H7 (cell line): ENCODE data around the gene UPK3A. TPM values are rescaled to one million over a fixed set of nuclear protein-coding genes. Genes with fewer than 3 reads are reported as not detected.
A peak's percentile ranks its signal among the peaks of the same experiment; 100 is the strongest.

Source experiments
- DNase-seq: peaks from one replicate; pipeline ENCODE4 v3.0.0; 2012
- H3K27me3 ChIP-seq: 2 replicates; pipeline ENCODE4 v1.6.0; 2011; ENCODE audit warnings: mild to moderate bottlenecking, low read length; ENCODE audit not compliant: control insufficient read depth, insufficient read depth
- H3K36me3 ChIP-seq: replicated peaks from 2 replicates; pipeline ENCODE4 v1.5.1; 2011; ENCODE audit warnings: low read length; ENCODE audit not compliant: control insufficient read depth, insufficient read depth
- H3K4me3 ChIP-seq: 2 replicates; pipeline ENCODE4 v1.5.1; 2011; ENCODE audit warnings: low read depth, mild to moderate bottlenecking, control low read depth, low read length, moderate library complexity; ENCODE audit not compliant: insufficient read depth
- total RNA-seq: library from RNA; depleted of rRNA; stranded (reverse); fragments of >200 nt; shearing (Covaris generic); gene quantifications from 2 replicates; pipeline ENCODE4 v1.2.3, GENCODE V29; 2014

UPK3A gene
- total RNA-seq, 1 experiment from 2014 or later: not detected

GRCh38 chr22:45304971-45305370, 20.2 kb downstream of the UPK3A start:
- Histone ChIP-seq H3K36me3 (no peaks in the 10 kb centered on the region), H3K4me3 (no peak overlapping the region), H3K27me3 (no peaks in the 10 kb centered on the region; the same call in 1 of the 2 replicates)
- no peak for DNase-seq

GRCh38 chr22:45305456-45306075, 20.8 kb downstream of the UPK3A start:
- Histone ChIP-seq H3K36me3 (no peaks in the 10 kb centered on the region), H3K4me3 (no peak overlapping the region), H3K27me3 (no peaks in the 10 kb centered on the region; the same call in 1 of the 2 replicates)
- no peak for DNase-seq

- Histone ChIP-seq H3K36me3 (no peaks in the 10 kb centered on the region), H3K4me3 (no peak overlapping the region), H3K27me3 (no peaks in the 10 kb centered on the region; the same call in 1 of the 2 replicates)
- DNase-seq: no peak
Measured at GRCh38 chr22:45306139-45306538, 21.4 kb downstream of the UPK3A start.

- Histone ChIP-seq H3K4me3 (peak overlapping the region; percentile 52; the same call in 1 of the 2 replicates), H3K27me3 (no peaks in the 10 kb centered on the region; the same call in 1 of the 2 replicates), H3K36me3 (no peaks in the 10 kb centered on the region)
- no peak for DNase-seq
Measured at GRCh38 chr22:45308391-45308956, 23.7 kb downstream of the UPK3A start.

- Histone ChIP-seq H3K36me3 (no peaks in the 10 kb centered on the region), H3K4me3 (peak overlapping the region; percentile 52), H3K27me3 (no peaks in the 10 kb centered on the region; the same call in 1 of the 2 replicates)
- peak; percentile 60 for DNase-seq
Measured at GRCh38 chr22:45308957-45309421, 24.2 kb downstream of the UPK3A start.

GRCh38 chr22:45309422-45310227, 24.9 kb downstream of the UPK3A start, which contains the start of gene FAM118A:
TSS of gene FAM118A (plus strand) at chr22:45309934. CDS start at chr22:45322380, 12,446 bp downstream.
- Histone ChIP-seq H3K4me3 (peak within 1 kb of the TSS; percentile 78), H3K27me3 (no peaks in the 10 kb centered on the region; the same call in 1 of the 2 replicates), H3K36me3 (no peaks in the 10 kb centered on the region)
- peak; percentile 100 for DNase-seq

- no peaks in the 10 kb centered on the region; the same call in 1 of the 2 replicates for H3K27me3 ChIP-seq
- peak; percentile 59 for DNase-seq
- no peaks in the 10 kb centered on the region for H3K36me3 ChIP-seq
- H3K4me3 ChIP-seq: peak overlapping the region; percentile 78
Measured at GRCh38 chr22:45310331-45310976, 25.7 kb downstream of the UPK3A start.

- DNase-seq: no peak
- H3K36me3 ChIP-seq: no peaks in the 10 kb centered on the region
- H3K4me3 ChIP-seq: peak overlapping the region; percentile 78
Measured at GRCh38 chr22:45310977-45311531, 26.3 kb downstream of the UPK3A start.

GRCh38 chr22:45312415-45312814, 27.7 kb downstream of the UPK3A start:
- Histone ChIP-seq H3K36me3 (no peaks in the 10 kb centered on the region), H3K27me3 (no peaks in the 10 kb centered on the region; the same call in 1 of the 2 replicates), H3K4me3 (no peak overlapping the region)
- DNase-seq: no peak

More at GRCh38 chr22:45310977-45311531, 26.3 kb downstream of the UPK3A start:
- H3K27me3 ChIP-seq: no peaks in the 10 kb centered on the region; the same call in 1 of the 2 replicates

- DNase-seq: no peak
- no peaks in the 10 kb centered on the region for H3K36me3 ChIP-seq
- no peaks in the 10 kb centered on the region; the same call in 1 of the 2 replicates for H3K27me3 ChIP-seq
- H3K4me3 ChIP-seq: no peak overlapping the region
Measured at GRCh38 chr22:45312856-45313255, 28.1 kb downstream of the UPK3A start.

- DNase-seq: no peak
- H3K4me3 ChIP-seq: no peak overlapping the region
- H3K27me3 ChIP-seq: no peaks in the 10 kb centered on the region
- no peaks in the 10 kb centered on the region for H3K36me3 ChIP-seq
Measured at GRCh38 chr22:45314054-45314721, 29.4 kb downstream of the UPK3A start.

GRCh38 chr22:45314786-45315185, 30.0 kb downstream of the UPK3A start:
- DNase-seq: no peak
- no peaks in the 10 kb centered on the region for H3K27me3 ChIP-seq
- H3K4me3 ChIP-seq: no peak overlapping the region
- H3K36me3 ChIP-seq: no peaks in the 10 kb centered on the region

- Histone ChIP-seq H3K27me3 (no peaks in the 10 kb centered on the region), H3K4me3 (no peak overlapping the region), H3K36me3 (no peaks in the 10 kb centered on the region; the same call in 1 of the 2 replicates)
- no peak for DNase-seq
Measured at GRCh38 chr22:45316796-45317526, 32.2 kb downstream of the UPK3A start.
